Activated T-cell treated with anti-CD3 and anti-CD28 coated beads for 4 hours (primary cell): Measurements from ENCODE around the gene EIF4G3.
"Not testable (repeated sequence)": the region's sequence is repeated elsewhere in the genome, so short reads cannot be mapped to it uniquely, and the experiment has no call there.

ENCODE experiments used
- DNase-seq: peaks from one replicate; pipeline ENCODE4 v3.0.0-alpha.2; 2020

Gene EIF4G3

DNA sequence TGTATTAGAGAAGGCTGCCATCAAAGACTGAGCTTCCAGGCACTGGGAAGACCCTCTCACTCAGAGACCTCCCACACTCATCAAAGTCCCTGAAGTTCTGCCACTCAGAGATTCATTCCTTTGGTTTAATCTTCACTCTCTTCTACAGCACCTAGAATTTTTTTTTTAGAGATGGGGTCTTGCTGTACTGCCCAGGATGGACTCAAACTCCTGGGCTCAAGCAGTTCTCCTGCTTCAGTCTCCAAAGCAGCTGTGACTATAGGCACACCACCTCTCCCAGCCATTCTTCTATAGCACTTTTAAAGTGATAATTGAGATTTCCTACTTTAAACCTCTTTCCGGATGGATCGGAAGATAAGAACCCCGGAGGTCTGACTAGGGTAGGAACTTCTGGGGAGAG lies 385.9 kb downstream of the EIF4G3 start:
- no peak for DNase-seq

DNA sequence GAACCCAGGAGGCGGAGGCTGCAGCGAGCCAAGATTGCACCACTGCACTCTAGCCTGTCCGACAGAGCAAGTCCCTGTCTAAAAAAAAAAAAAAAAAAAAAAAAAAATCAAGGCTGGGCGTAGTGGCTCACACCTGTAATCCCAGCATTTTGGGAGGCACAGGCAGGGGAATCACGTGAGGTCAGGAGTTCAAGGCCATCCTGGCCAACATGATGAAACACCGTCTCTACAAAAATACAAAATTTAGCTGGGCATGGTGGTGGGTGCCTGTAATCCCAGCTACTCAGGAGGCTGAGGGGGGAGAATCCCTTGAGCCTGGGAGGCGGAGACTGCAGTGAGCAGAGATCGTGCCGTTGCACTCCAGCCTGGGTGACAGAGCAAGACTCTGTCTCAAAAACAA lies 387.1 kb downstream of the EIF4G3 start:
- DNase-seq, result not testable (repeated sequence)

DNA sequence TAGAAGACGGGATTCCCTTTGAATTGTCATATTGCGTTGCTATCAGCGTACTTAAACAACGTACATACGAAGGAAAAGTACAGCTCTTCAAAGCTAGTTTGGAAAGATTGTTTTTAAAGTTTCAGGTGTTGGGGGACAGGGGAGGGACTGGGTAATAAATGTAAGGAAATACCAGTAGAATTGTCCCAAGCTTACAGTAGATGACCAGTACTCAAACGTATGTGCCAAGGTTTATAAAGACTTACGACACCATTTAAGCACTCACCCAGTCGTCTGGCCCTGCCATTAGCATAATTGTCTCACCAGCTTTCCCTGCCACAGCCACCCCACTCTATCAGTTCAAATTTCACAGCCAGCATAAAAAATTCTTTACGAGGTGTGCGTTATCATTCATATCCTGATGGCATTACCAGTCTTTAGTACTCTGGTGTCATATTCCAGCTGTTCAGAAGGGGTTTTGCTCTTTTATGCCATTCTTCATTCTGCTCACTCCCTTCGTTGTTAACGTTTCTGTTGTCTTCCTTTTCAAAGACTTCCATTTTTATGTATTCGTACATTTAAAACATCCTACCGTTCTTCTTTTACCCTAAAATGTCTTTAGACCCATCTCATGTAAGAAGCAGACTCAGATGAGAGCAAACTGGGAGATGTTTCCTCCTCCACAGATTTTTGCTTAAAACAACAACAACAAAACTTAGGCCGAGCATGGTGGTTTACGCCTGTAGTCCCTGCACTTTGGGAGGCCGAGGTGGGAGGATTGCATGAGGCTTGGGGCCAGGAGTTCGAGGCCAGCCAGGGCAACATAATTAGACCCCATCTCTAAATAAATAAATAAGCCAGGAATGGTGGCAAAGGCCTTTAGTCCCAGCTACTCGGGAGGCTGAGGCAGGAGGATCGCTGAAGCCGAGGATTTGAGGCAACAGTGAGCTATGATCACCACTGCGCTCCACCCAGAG lies 388.6 kb downstream of the EIF4G3 start:
- no peak for DNase-seq

DNA sequence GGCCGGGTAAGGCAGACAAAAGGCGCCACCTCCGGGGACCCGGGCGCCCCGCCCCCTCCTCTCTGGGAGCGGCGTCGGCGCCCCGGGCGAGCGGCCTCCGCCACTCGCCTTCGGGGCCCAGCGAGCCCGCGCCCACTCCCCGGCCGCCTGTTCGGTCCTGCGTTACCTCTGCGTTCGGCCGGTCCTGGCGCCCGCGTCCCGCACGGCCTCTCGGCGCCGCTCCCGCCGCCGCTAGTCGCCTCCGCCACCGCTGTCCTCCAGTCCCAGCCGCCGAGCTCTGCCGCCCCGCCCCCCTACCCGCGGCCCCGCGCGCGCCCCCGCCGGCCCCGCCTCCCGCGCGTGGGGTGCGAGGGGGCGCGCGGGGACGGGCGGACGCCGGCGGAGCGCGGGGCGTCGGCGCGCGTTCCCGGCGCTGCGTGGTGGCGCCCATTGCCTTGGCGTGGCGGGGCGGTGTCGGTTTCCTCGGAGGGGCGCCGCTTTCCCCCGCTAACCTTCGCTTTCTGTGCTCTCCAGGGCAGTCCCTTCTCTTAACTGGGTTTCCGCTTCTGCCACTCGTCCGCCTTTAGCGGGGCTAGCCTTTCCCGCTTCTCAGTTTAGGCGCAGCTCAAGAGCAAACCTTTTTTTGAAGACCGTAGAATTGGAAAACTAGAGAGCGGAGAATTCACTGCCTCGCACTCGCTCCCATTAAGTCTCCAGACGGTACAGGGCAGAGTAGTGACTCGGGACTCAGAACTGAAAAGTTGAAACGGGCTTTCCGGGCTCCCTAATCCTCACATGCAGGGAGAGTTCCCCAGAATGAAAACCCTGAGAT lies 389.5 kb downstream of the EIF4G3 start, which contains the start of gene HP1BP3:
Gene HP1BP3, minus strand, starts transcription at position 279 of the 811 bp plus-strand sequence. CDS start 6,867 bp downstream, outside the sequence.
- DNase-seq, result peak; percentile 81

DNA sequence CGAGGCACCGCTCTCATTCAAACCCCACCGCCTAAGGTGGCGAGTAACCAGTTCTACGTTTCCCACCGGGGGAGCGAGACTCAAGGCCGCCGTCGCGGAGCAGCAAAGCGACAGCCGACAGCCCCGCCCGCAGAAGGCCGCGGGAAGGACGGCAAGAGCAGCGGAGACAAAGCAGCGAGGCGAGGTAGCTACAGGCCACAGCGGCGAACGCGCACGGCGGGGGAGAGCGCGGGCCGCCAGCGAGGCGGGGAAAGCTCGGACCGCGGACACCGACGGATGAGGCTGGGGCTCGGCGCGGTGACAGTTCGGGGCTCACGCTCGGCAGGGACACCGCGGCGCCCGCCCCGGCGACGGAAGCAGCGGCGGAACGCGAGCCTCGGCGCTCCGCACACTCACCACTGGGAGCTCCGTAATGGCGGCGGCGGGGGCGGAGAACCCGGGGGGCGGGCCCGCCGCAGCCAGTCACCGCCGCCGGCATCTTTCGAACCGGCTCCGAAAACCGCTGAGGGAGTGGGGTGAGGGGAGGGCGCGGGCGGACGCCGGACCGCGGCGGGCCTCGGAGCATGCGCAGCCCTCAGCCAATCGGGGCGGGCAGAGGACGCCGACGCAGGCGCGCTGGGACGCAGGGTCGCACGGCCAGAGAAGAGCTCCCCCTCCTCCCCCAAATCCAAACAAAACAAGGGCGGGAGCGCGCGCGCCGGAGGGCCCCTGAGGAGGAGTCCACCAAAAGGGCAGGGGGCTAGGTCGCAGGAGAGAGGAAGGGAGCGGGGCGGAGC lies 390.3 kb downstream of the EIF4G3 start:
- peak; percentile 91 for DNase-seq

DNA sequence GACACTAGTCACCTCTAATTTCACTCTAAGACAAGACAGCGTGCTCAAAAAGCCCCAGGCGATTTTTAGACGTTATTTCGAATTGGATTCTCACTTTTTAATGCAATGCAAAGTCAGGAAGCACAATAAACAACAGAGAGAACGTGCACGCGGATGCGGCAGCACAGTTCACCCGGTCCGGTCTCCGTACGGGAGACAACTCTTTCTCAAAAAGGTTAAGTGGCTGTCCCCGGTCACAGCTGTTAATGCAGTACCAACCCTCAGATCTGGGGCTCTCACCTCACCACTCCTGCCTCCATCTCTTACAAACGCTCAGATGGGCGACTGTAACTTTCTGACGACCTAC lies 390.8 kb downstream of the EIF4G3 start:
- peak; percentile 11 for DNase-seq

DNA sequence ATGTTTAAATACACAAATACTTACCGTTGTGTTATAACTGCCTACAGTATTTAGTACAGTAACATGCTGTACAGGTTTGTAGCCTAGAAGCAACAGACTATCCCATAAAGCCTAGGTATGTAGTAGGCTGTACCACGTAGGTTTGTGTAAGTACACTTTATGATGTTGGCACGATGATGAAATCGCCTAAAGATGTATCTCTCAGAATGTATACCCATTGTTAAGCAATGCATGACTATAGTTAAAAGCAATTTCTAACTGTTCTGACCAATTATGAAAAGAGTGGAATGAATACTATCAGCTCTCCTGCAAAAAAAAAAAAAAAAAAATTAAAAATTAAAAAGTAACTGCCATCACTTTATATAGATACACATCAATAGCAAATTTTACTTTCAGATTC lies 401.0 kb downstream of the EIF4G3 start:
- DNase-seq, result no peak

DNA sequence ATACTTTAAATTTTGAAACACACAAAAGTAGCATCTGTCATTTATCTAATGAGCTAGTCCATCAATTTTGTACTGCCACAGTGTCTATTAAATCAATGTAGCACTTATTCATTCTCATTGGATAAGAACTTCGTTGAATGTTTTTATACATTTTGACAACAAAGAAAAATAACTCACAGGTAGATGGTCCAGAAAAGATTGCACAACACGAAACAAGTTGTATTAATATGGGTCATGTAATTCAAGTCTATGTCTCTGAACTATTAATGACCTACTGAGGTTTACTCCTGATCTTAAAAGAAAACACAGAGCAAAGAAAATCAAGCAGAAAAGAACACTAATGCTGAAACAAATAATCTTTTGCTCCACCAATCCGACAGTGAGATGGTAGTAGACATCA lies 404.9 kb downstream of the EIF4G3 start:
- no peak for DNase-seq

DNA sequence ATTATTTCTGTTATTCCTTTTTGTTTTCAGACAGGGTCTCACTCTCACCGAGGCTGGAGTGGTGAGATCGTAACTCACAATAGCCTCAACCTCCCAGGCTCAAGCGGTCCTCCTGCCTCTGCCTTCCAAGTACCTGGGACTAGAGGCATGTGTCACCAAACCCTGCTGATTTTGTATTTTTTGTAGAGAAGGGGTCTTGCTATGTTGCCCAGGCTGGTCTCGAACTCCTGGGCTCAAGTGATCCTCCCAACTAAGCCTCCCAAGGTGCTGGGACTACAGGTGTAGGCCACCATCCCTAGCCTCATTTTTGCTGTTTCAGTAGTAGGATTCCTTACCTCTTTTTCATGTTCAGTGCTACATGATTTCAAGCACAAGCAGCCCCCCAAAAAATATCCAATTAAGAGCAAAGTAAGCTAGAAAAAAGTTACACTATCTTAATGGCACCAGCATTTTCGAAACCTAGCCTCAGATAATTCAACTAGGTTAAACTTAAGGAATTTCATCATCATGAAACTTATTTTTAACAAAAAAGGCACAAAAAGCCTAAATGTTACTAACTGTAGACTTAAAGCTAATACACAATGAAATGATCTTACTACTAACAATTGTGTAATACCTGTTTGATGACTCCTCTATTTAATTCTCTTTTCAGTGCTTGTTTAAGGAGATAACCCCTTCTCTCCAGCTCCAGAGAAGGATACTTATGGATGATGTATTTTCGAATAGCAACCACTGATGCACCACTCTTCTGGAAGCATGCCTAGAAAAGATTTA lies 406.2 kb downstream of the EIF4G3 start:
- DNase-seq, result no peak

DNA sequence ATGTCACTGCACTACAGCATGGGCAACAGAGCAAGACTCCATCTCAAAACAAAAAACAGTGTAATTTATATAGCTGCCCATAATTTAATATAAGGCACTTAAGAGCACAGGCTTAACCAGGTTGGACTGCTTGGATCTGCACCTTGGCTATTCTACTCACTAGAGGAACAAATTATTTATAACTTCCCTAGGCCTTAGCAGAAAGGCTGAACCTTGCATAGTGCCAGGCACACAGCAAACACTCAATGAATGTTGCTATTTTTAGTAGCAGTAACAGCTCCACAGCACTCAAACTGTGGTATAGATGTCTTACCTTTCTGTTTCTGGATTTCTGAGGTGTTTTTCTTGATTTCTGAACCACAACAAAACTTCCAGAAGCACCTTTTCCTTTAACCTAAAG lies 409.4 kb downstream of the EIF4G3 start:
- no peak for DNase-seq

DNA sequence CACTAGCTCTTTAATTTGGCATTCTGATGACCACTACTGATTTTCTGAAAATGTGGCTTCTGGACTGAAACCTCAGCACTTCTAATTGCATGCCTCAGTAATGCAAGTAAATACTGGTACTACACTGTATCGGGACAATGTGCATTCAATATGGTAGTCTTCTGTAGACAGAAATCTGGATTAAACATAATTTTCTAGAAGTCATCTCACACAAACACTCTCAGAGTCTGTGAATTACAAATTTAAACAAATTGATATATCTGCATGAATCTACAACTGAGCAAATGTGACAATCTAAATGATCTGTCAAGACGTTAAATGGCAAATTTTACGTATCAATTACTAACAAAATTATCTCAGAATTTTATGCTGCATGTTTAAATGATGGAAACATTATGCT lies 413.3 kb downstream of the EIF4G3 start:
- no peak for DNase-seq

DNA sequence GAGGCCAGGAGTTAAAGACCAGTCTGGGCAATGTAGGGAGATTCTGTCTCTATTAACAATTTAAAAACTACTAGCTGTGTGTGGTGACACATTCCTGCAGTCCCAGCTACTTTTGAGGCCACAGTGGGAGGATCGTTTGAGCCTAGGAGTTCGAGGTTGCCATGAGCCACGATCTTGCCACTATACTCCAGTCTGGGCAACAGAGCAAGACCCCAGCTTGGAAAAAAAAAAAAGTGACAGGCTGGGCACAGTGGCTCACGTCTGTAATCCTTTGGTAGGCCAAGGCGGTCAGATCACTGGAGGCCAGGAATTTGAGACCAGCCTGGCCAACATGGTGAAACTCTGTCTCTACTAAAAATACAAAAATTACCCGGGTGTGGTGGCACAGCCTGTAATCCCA lies 416.4 kb downstream of the EIF4G3 start:
- no peak for DNase-seq
